Stimulated activated CD8-positive, alpha-beta memory T cell treated with anti-CD3 and anti-CD28 coated beads, Interleukin-15, amount 100 ng/mL, for 1 hour (primary cell): ENCODE data around the gene RYR3.
A peak's percentile ranks its signal among the peaks of the same experiment; 100 is the strongest.

Experiments
- DNase-seq: peaks from one replicate; pipeline ENCODE4 v3.0.0-alpha.2; 2020; ENCODE audit warnings: low read depth

The RYR3 gene

GRCh38 chr15:33716025-33716424 lies 405.3 kb downstream of the RYR3 start:
- DNase-seq, result no peak

- no peak for DNase-seq
Measured at GRCh38 chr15:33720952-33721351, 410.2 kb downstream of the RYR3 start.

- no peak for DNase-seq
Measured at GRCh38 chr15:33722005-33722672, 411.4 kb downstream of the RYR3 start.

GRCh38 chr15:33722673-33723015 lies 411.9 kb downstream of the RYR3 start:
- DNase-seq, result no peak

GRCh38 chr15:33724321-33725036 lies 413.7 kb downstream of the RYR3 start:
- DNase-seq, result no peak

- no peak for DNase-seq
Measured at GRCh38 chr15:33729653-33730052, 418.9 kb downstream of the RYR3 start.

GRCh38 chr15:33730815-33731214 lies 420.0 kb downstream of the RYR3 start:
- no peak for DNase-seq

- DNase-seq, result no peak
Measured at GRCh38 chr15:33735143-33735542, 424.4 kb downstream of the RYR3 start.

GRCh38 chr15:33735637-33736247 lies 425.0 kb downstream of the RYR3 start:
- DNase-seq, result no peak

- peak; percentile 6 for DNase-seq
Measured at GRCh38 chr15:33737687-33738601, 427.2 kb downstream of the RYR3 start.

- DNase-seq, result no peak
Measured at GRCh38 chr15:33738941-33739664, 428.3 kb downstream of the RYR3 start.

- no peak for DNase-seq
Measured at GRCh38 chr15:33742306-33742705, 431.5 kb downstream of the RYR3 start.

GRCh38 chr15:33742800-33743199 lies 432.0 kb downstream of the RYR3 start:
- no peak for DNase-seq

GRCh38 chr15:33746203-33746602 lies 435.4 kb downstream of the RYR3 start:
- DNase-seq, result no peak

GRCh38 chr15:33753012-33753411 lies 442.2 kb downstream of the RYR3 start:
- no peak for DNase-seq

- DNase-seq, result no peak
Measured at GRCh38 chr15:33754242-33754641, 443.5 kb downstream of the RYR3 start.

GRCh38 chr15:33756961-33757360 lies 446.2 kb downstream of the RYR3 start:
- DNase-seq, result no peak

- DNase-seq, result no peak
Measured at GRCh38 chr15:33757516-33758232, 446.9 kb downstream of the RYR3 start.

GRCh38 chr15:33766389-33766788 lies 455.6 kb downstream of the RYR3 start:
- no peak for DNase-seq

GRCh38 chr15:33768670-33769190 lies 458.0 kb downstream of the RYR3 start:
- no peak for DNase-seq

- DNase-seq, result no peak
Measured at GRCh38 chr15:33773969-33774368, 463.2 kb downstream of the RYR3 start.
